ENCODE results near the gene WDR45B. TPM values are rescaled to one million over a fixed set of nuclear protein-coding genes. Genes with fewer than 3 reads are reported as not detected.

Gene WDR45B
- total RNA-seq, 2 experiments from 2014 or later: 49.8 to 54.3 TPM

GRCh38 chr17:82598256-82599119 lies 49.8 kb downstream of the WDR45B start:
- Histone ChIP-seq H3K4me1 (ENCODE audit: insufficient read depth, low read length) (peaks cover 23% of the 10 kb centered on the region), H3K36me3 (ENCODE audit: insufficient read depth, low read length) (peaks cover 51% of the 10 kb centered on the region), H3K27ac (ENCODE audit: low read depth in 1 of 2, low read length in 2 of 2) (no peak overlapping the region), H3K9me3 (ENCODE audit: control insufficient read depth in 1 of 2, insufficient read depth in 1 of 2, low read length in 2 of 2) (no peaks in the 10 kb centered on the region), H3K27me3 (ENCODE audit: control insufficient read depth in 1 of 2, insufficient read depth in 2 of 2, low read length in 2 of 2) (no peaks in the 10 kb centered on the region), H3K4me3 (ENCODE audit: low read length) (no peak overlapping the region)
- DNase-seq (no peak), ATAC-seq (ENCODE audit: poor library complexity) (no peak)
- no peaks in the 10 kb centered on the region for H3K9me3 Mint-ChIP-seq
- peaks cover 17% of the 10 kb centered on the region for H3K4me1 Mint-ChIP-seq (ENCODE audit: low read depth)
- TF ChIP-seq CTCF (IDR thresholded peaks at IDR 0.05): no peak
- peaks cover 43% of the 10 kb centered on the region for H3K36me3 Mint-ChIP-seq (ENCODE audit: low read depth)
- CTCF ChIA-PET: no interaction called here
- intact Hi-C loops (cut with DNase I, micrococcal nuclease): no loop called here
- H3K27ac Mint-ChIP-seq: no peak overlapping the region
- POLR2A ChIA-PET: no interaction called here
- no peak overlapping the region for H3K4me3 Mint-ChIP-seq
- no peaks in the 10 kb centered on the region for H3K27me3 Mint-ChIP-seq

GRCh38 chr17:82596837-82597672 lies 51.2 kb downstream of the WDR45B start:
- DNase-seq (no peak), ATAC-seq (ENCODE audit: poor library complexity) (no peak)
- ChIA-PET POLR2A (no interaction called here), CTCF (no interaction called here)
- intact Hi-C loops (cut with DNase I, micrococcal nuclease): no loop called here
- H3K4me3 ChIP-seq (ENCODE audit: low read length): no peak overlapping the region
- peaks cover 37% of the 10 kb centered on the region for H3K4me1 ChIP-seq (ENCODE audit: insufficient read depth, low read length)
- Mint-ChIP-seq H3K4me3 (no peak overlapping the region), H3K9me3 (no peaks in the 10 kb centered on the region), H3K27me3 (no peaks in the 10 kb centered on the region), H3K36me3 (ENCODE audit: low read depth) (peaks cover 30% of the 10 kb centered on the region), H3K4me1 (ENCODE audit: low read depth) (peaks cover 31% of the 10 kb centered on the region), H3K27ac (no peak overlapping the region)
- TF ChIP-seq CTCF (IDR thresholded peaks at IDR 0.05): no peak
- no peaks in the 10 kb centered on the region for H3K9me3 ChIP-seq (ENCODE audit: control insufficient read depth in 1 of 2, insufficient read depth in 1 of 2, low read length in 2 of 2)
- H3K36me3 ChIP-seq (ENCODE audit: insufficient read depth, low read length): peaks cover 38% of the 10 kb centered on the region
- H3K27ac ChIP-seq (ENCODE audit: low read depth in 1 of 2, low read length in 2 of 2): no peak overlapping the region
- no peaks in the 10 kb centered on the region for H3K27me3 ChIP-seq (ENCODE audit: control insufficient read depth in 1 of 2, insufficient read depth in 2 of 2, low read length in 2 of 2)

- ChIA-PET POLR2A (no interaction called here), CTCF (no interaction called here)
- ATAC-seq (ENCODE audit: poor library complexity): no peak
- Histone ChIP-seq H3K4me1 (ENCODE audit: insufficient read depth, low read length) (peaks cover 43% of the 10 kb centered on the region), H3K27ac (ENCODE audit: low read depth in 1 of 2, low read length in 2 of 2) (no peak overlapping the region), H3K9me3 (ENCODE audit: control insufficient read depth in 1 of 2, insufficient read depth in 1 of 2, low read length in 2 of 2) (no peaks in the 10 kb centered on the region), H3K36me3 (ENCODE audit: insufficient read depth, low read length) (peaks cover 30% of the 10 kb centered on the region), H3K27me3 (ENCODE audit: control insufficient read depth in 1 of 2, insufficient read depth in 2 of 2, low read length in 2 of 2) (no peaks in the 10 kb centered on the region), H3K4me3 (ENCODE audit: low read length) (no peak overlapping the region)
- TF ChIP-seq CTCF (IDR thresholded peaks at IDR 0.05): no peak
- peaks cover 38% of the 10 kb centered on the region for H3K4me1 Mint-ChIP-seq (ENCODE audit: low read depth)
- no peak overlapping the region for H3K27ac Mint-ChIP-seq
- no peaks in the 10 kb centered on the region for H3K9me3 Mint-ChIP-seq
- DNase-seq: no peak
- intact Hi-C loops (cut with DNase I, micrococcal nuclease): no loop called here
- no peak overlapping the region for H3K4me3 Mint-ChIP-seq
- peaks cover 22% of the 10 kb centered on the region for H3K36me3 Mint-ChIP-seq (ENCODE audit: low read depth)
- H3K27me3 Mint-ChIP-seq: no peaks in the 10 kb centered on the region
These were observed 51.9 kb downstream of the WDR45B start for GRCh38 chr17:82596296-82596695.

All from CD4-positive, alpha-beta T cell (primary cell).